ENCODE measurements around the gene ZMIZ1. TPM values are rescaled to one million over a fixed set of nuclear protein-coding genes. Genes with fewer than 3 reads are reported as not detected.
A peak's percentile ranks its signal among the peaks of the same experiment; 100 is the strongest.

The ZMIZ1 gene
- polyA plus RNA-seq, 1 experiment: 7.6 TPM

DNA sequence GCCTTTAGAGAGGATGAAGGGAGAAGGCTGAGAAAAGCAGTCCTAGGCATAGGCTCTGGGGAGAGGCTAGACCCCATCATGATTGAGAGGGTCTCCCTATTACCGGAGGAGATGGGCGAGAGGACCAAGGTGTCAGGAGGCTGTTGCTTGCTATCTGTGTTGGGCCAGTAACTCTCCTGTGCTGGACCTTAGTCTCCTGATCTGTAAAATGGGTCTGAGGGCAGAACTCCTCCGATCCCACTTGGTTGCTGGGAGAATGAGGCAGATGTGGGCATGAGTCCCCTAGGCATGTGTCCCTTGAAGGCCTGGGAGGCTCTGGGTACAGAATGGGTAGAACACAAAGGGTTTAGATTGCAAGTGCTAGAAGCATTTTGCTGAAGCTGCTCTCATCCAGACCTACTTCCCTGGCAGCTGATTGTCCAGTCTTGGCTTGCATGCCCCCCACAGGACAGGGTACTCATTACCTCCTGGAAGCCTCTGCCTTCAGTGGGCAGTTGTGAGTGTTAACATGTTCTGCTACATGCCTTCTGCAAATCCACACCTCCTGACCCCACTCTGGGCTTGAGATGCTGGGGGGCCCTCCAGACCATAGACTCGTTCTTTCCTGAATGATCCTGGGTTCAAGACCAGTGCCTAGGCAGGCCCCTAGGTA is 4.4 kb downstream of the ZMIZ1 start:
- Histone ChIP-seq H3K9me3 (ENCODE audit: control insufficient read depth, insufficient read depth, low read length) (no peaks in the 10 kb centered on the region; the same call in 1 of the 2 replicates), H3K27me3 (ENCODE audit: control insufficient read depth, insufficient read depth, low read length) (no peaks in the 10 kb centered on the region), H3K27ac (ENCODE audit: low read depth, low read length) (no peak overlapping the region), H3K4me3 (ENCODE audit: low read depth, low read length) (peak overlapping the region; percentile 25; the same call in 1 of the 2 replicates)
- CTCF ChIA-PET: interaction anchor here (1.1 to 1.4 kb wide), 2 partner anchors 123 to 1026 kb away, joined by 3 read pairs; no protein-coding TSS in a partner anchor
- POLR2A ChIA-PET: no interaction called here
- TF ChIP-seq, protein P1, sequence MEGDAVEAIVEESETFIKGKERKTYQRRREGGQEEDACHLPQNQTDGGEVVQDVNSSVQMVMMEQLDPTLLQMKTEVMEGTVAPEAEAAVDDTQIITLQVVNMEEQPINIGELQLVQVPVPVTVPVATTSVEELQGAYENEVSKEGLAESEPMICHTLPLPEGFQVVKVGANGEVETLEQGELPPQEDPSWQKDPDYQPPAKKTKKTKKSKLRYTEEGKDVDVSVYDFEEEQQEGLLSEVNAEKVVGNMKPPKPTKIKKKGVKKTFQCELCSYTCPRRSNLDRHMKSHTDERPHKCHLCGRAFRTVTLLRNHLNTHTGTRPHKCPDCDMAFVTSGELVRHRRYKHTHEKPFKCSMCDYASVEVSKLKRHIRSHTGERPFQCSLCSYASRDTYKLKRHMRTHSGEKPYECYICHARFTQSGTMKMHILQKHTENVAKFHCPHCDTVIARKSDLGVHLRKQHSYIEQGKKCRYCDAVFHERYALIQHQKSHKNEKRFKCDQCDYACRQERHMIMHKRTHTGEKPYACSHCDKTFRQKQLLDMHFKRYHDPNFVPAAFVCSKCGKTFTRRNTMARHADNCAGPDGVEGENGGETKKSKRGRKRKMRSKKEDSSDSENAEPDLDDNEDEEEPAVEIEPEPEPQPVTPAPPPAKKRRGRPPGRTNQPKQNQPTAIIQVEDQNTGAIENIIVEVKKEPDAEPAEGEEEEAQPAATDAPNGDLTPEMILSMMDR (IDR thresholded peaks at IDR 0.05; ENCODE audit: low read depth, low read length): peak; percentile 24; the same call in 1 of the 2 replicates
- DNase-seq (ENCODE audit: low read depth, low spot score): no peak

DNA sequence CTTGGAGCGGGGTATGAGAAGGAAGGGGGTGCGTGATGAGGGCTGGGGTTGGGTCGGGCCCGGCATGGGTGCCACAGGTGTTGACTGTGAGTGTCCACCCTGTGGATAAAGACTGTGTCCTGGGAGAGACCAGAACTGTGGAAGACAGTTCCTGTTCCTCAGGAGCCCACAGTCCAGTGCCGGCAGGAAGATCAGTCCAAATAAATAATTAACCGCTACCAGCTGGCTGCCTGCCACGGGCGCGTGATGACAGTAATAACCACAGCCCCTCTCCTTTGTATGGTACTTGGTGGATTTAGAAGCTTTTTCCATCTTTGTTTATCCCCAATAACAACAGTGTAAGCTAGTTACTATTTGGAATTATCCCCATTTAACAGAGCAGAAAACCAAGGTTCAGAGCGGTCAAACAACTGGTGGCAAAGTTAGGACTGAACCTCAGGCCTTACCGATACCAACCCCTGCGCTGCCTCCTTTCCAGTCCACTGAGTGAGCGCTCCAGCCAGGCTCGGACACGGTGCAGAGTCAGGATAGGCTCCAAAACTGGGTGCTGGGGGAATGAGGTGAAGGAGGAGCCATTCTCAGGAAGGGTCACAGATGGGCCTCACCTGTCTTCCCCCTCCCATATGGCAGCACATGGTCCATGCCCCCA is 5.1 kb downstream of the ZMIZ1 start:
- Histone ChIP-seq H3K27me3 (ENCODE audit: control insufficient read depth, insufficient read depth, low read length) (no peaks in the 10 kb centered on the region), H3K4me3 (ENCODE audit: low read depth, low read length) (peak overlapping the region; percentile 25), H3K27ac (ENCODE audit: low read depth, low read length) (no peak overlapping the region), H3K9me3 (ENCODE audit: control insufficient read depth, insufficient read depth, low read length) (no peaks in the 10 kb centered on the region; the same call in 1 of the 2 replicates)
- no peak for DNase-seq (ENCODE audit: low read depth, low spot score)
- TF ChIP-seq, protein P1 (IDR thresholded peaks at IDR 0.05; ENCODE audit: low read depth, low read length): no peak
- ChIA-PET CTCF (interaction anchor here (1.0 to 2.8 kb wide), 3 partner anchors 121 to 1027 kb away, joined by 3 to 16 read pairs (median 3); no protein-coding TSS in a partner anchor), POLR2A (no interaction called here)

DNA sequence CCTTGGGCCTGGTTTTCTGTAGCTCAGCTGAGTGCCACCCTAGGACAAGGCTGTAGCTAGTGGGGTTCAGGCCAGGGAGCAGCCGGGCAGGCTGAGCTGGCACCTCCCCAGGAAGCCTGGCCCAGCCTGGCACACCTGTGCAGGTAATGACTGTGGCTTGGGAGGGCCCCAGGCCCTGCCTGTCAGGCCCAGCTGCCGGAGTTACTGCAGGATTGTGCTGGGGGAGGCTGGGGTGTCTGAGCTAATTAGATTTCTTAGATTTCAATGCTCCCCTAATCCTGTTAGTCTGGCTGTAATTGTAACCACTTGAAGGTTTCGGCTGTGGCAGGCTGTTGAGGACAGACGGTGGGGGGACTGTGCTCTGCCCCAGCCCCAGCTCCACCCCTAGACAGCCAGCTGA is 6.0 kb downstream of the ZMIZ1 start:
- CTCF ChIA-PET: interaction anchor here (1.0 to 2.8 kb wide), 3 partner anchors 120 to 1027 kb away, joined by 3 to 16 read pairs (median 3); no protein-coding TSS in a partner anchor
- no peak for DNase-seq (ENCODE audit: low read depth, low spot score)

GRCh38 chr10:79075418-79075817 is 6.7 kb downstream of the ZMIZ1 start:
- no peaks in the 10 kb centered on the region for H3K27me3 ChIP-seq (ENCODE audit: control insufficient read depth, insufficient read depth, low read length)
- H3K4me3 ChIP-seq (ENCODE audit: low read depth, low read length): no peak overlapping the region
- POLR2A ChIA-PET: interaction anchor here (0.6 to 1.4 kb wide), 3 partner anchors 19 to 131 kb away, joined by 3 read pairs; no protein-coding TSS in a partner anchor
- H3K27ac ChIP-seq (ENCODE audit: low read depth, low read length): no peak overlapping the region
- TF ChIP-seq, protein P1 (IDR thresholded peaks at IDR 0.05; ENCODE audit: low read depth, low read length): no peak
- DNase-seq (ENCODE audit: low read depth, low spot score): no peak
- H3K9me3 ChIP-seq (ENCODE audit: control insufficient read depth, insufficient read depth, low read length): no peaks in the 10 kb centered on the region; the same call in 1 of the 2 replicates
- CTCF ChIA-PET: interaction anchor here (1.1 to 2.8 kb wide), 2 partner anchors 119 to 121 kb away, joined by 3 to 16 read pairs; no protein-coding TSS in a partner anchor

More for the DNA sequence above, 6.0 kb downstream of the ZMIZ1 start:
- Histone ChIP-seq H3K27me3 (ENCODE audit: control insufficient read depth, insufficient read depth, low read length) (no peaks in the 10 kb centered on the region), H3K4me3 (ENCODE audit: low read depth, low read length) (no peak overlapping the region), H3K27ac (ENCODE audit: low read depth, low read length) (peak overlapping the region; percentile 21), H3K9me3 (ENCODE audit: control insufficient read depth, insufficient read depth, low read length) (no peaks in the 10 kb centered on the region; the same call in 1 of the 2 replicates)
- POLR2A ChIA-PET: no interaction called here
- TF ChIP-seq, protein P1 (IDR thresholded peaks at IDR 0.05; ENCODE audit: low read depth, low read length): no peak
